Measurements from ENCODE around the gene MEIOC. TPM values are rescaled to one million over a fixed set of nuclear protein-coding genes. Genes with fewer than 3 reads are reported as not detected.

The MEIOC gene
- total and polyA plus RNA-seq, 2 donors (not counting 3 experiments of a cell fraction or from before 2014, with no cell fraction given) = 0.08 to 0.46 TPM

DNA sequence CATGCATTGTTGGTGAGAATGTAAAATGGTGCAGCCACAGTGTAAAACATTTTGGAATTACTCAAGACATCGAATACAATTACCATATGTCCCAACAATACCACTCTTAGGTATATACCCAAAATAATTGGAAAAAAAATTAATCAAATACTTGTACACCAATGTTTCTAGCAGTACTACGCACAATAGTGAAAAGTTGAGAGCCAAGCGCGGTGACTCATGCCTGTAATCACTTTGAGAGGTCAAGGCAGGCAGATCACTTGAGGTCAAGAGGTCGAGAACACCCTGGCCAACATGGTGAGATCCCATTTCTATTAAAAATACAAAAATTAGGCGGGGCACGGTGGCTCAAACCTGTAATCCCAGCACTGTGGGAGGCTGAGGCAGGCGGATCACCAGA lies 3.5 kb upstream of the MEIOC start:
- Histone ChIP-seq H3K27ac (ENCODE audit: insufficient read depth, low read depth, low read length) (no peak overlapping the region), H3K27me3 (ENCODE audit: control insufficient read depth in 2 of 2, insufficient read depth in 2 of 2, low read length in 2 of 2) (peaks cover 25 to 33% of the 10 kb centered on the region in 2 experiments), H3K4me2 (ENCODE audit: insufficient read depth, low read length) (no peak overlapping the region), H4K20me1 (replicated peaks; ENCODE audit: control insufficient read depth, extremely low read depth, insufficient read depth, low read length) (no peaks in the 10 kb centered on the region), H3K9me1 (replicated peaks; ENCODE audit: control insufficient read depth, extremely low read depth, insufficient read depth, low read length) (no peaks in the 10 kb centered on the region), H3K9ac (replicated peaks; ENCODE audit: extremely low read depth, insufficient read depth, low read length) (no peak overlapping the region), H3K79me2 (ENCODE audit: control insufficient read depth, insufficient read depth, low read length) (no peaks in the 10 kb centered on the region), H2AFZ (ENCODE audit: low read depth, low read length) (no peak overlapping the region), H3K9me3 (replicated peaks; ENCODE audit: control insufficient read depth, insufficient read depth, low read length) (no peaks in the 10 kb centered on the region), H3K36me3 (ENCODE audit: control insufficient read depth in 2 of 2, extremely low read depth in 1 of 2, insufficient read depth in 2 of 2, low read length in 2 of 2) (no peaks in the 10 kb centered on the region), H3K4me3 (replicated peaks in 1 of 3; ENCODE audit: insufficient read depth in 1 of 3, low read depth in 1 of 3, low read length in 3 of 3) (no peak overlapping the region), H3K4me1 (ENCODE audit: control insufficient read depth, extremely low read depth, insufficient read depth, low read length) (no peaks in the 10 kb centered on the region)
- no peak for TF ChIP-seq JUN (IDR thresholded peaks at IDR 0.05; ENCODE audit: borderline replicate concordance, insufficient read depth, insufficient read length, low read depth)
- TF ChIP-seq, protein P1, sequence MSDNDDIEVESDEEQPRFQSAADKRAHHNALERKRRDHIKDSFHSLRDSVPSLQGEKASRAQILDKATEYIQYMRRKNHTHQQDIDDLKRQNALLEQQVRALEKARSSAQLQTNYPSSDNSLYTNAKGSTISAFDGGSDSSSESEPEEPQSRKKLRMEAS (IDR thresholded peaks at IDR 0.05; ENCODE audit: insufficient read depth, insufficient read length) = no peak
- no peak for TF ChIP-seq EZH2 (IDR thresholded peaks at IDR 0.05; ENCODE audit: borderline replicate concordance, low read depth, low read length, severe bottlenecking)
- intact Hi-C loops (cut with micrococcal nuclease) = no loop called here
- dilution Hi-C loops (cut with MboI; ENCODE audit: extremely low pct_ligation_motif_present, low sequenced_read_pairs) = no loop called here
- FAIRE-seq (no peak), DNase-seq (ENCODE audit: low read depth, low spot score) (no peak)
- ChIA-PET CTCF (no interaction called here), POLR2A (no interaction called here)
- no TSS peak for BruUV-seq (replicated peaks)

DNA sequence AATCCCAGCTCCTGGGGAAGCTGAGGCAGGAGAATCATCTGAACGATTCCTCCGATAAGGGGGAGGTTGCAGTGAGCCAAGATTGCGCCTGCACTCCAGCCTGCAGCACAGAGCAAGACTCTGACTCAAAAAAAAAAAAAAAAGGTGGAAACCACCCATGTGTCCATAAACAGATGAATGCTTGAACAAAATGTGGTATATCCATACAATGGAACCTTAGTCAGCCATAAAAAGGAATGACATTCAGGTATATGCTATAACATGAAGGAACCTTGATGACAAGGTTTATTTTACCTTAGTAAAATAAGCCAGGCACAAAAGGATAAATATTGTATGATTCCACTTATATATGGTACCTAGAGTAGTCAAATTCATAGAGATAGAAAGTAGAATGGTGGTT lies 2.9 kb upstream of the MEIOC start:
- dilution Hi-C loops (cut with MboI; ENCODE audit: extremely low pct_ligation_motif_present, low sequenced_read_pairs) = no loop called here
- intact Hi-C loops (cut with micrococcal nuclease) = no loop called here

More for the DNA sequence above, 2.9 kb upstream of the MEIOC start:
- no peak overlapping the region for H3K9ac ChIP-seq (replicated peaks; ENCODE audit: extremely low read depth, insufficient read depth, low read length)
- ChIA-PET CTCF (interaction anchor here (0.9 kb wide), 1 partner anchor 18 kb away, joined by 3 read pairs; no protein-coding TSS in a partner anchor), POLR2A (no interaction called here)
- no peak for FAIRE-seq
- H3K27me3 ChIP-seq (ENCODE audit: control insufficient read depth in 2 of 2, insufficient read depth in 2 of 2, low read length in 2 of 2) = peaks cover 25 to 33% of the 10 kb centered on the region in 2 experiments
- no peak for DNase-seq (ENCODE audit: low read depth, low spot score)
- no peak overlapping the region for H2AFZ ChIP-seq (ENCODE audit: low read depth, low read length)
- TF ChIP-seq, protein P1 (IDR thresholded peaks at IDR 0.05; ENCODE audit: insufficient read depth, insufficient read length) = no peak
- no peak for TF ChIP-seq MYC (IDR thresholded peaks at IDR 0.05; ENCODE audit: low read depth, low read length)
- no peaks in the 10 kb centered on the region for H3K4me1 ChIP-seq (ENCODE audit: control insufficient read depth, extremely low read depth, insufficient read depth, low read length)
- H3K4me2 ChIP-seq (ENCODE audit: insufficient read depth, low read length) = no peak overlapping the region
- no peaks in the 10 kb centered on the region for H3K9me3 ChIP-seq (replicated peaks; ENCODE audit: control insufficient read depth, insufficient read depth, low read length)
- H3K4me3 ChIP-seq (replicated peaks in 1 of 3; ENCODE audit: insufficient read depth in 1 of 3, low read depth in 1 of 3, low read length in 3 of 3) = no peak overlapping the region
- no TSS peak for BruUV-seq (replicated peaks)
- no peaks in the 10 kb centered on the region for H3K36me3 ChIP-seq (ENCODE audit: control insufficient read depth in 2 of 2, extremely low read depth in 1 of 2, insufficient read depth in 2 of 2, low read length in 2 of 2)
- H3K9me1 ChIP-seq (replicated peaks; ENCODE audit: control insufficient read depth, extremely low read depth, insufficient read depth, low read length) = no peaks in the 10 kb centered on the region
- no peak overlapping the region for H3K27ac ChIP-seq (ENCODE audit: insufficient read depth, low read depth, low read length)
- no peaks in the 10 kb centered on the region for H4K20me1 ChIP-seq (replicated peaks; ENCODE audit: control insufficient read depth, extremely low read depth, insufficient read depth, low read length)
- H3K79me2 ChIP-seq (ENCODE audit: control insufficient read depth, insufficient read depth, low read length) = no peaks in the 10 kb centered on the region
